Mesenchymal stem cell (in vitro differentiated cells and primary cell): Measurements from ENCODE around the gene PHC2.

ENCODE experiments used
- DNase-seq: peaks from one replicate; pipeline ENCODE4 v3.0.0-alpha.2; 2013
- H2AFZ ChIP-seq: one replicate; pipeline ENCODE4 v1.6.1; 2013; ENCODE audit warnings: low read depth, mild to moderate bottlenecking, control low read depth, inconsistent platforms, low read length, moderate library complexity
- H2AK5ac ChIP-seq: 2 replicates; pipeline ENCODE4 v1.6.1; 2013; ENCODE audit warnings: low read length, moderate library complexity, mild to moderate bottlenecking, inconsistent platforms; ENCODE audit not compliant: severe bottlenecking
- H2BK120ac ChIP-seq: one replicate; pipeline ENCODE4 v1.6.1; 2013; ENCODE audit warnings: low read depth, mild to moderate bottlenecking, inconsistent platforms, low read length, moderate library complexity
- H2BK12ac ChIP-seq, 2 experiments: one replicate each; pipeline ENCODE4 v1.6.1; 2013; ENCODE audit warnings: inconsistent platforms in 2 of 2, low read length in 2 of 2, mild to moderate bottlenecking in 2 of 2, moderate library complexity in 2 of 2, control low read depth in 1 of 2
- H2BK15ac ChIP-seq: one replicate; pipeline ENCODE4 v1.6.1; 2013; ENCODE audit warnings: mild to moderate bottlenecking, low read depth, inconsistent platforms; ENCODE audit not compliant: poor library complexity, severe bottlenecking
- H2BK5ac ChIP-seq: 2 replicates; pipeline ENCODE4 v1.6.1; 2013; ENCODE audit warnings: low read depth, mild to moderate bottlenecking, low read length, control low read depth, inconsistent platforms; ENCODE audit not compliant: poor library complexity, severe bottlenecking
- H3K14ac ChIP-seq, 2 experiments: one replicate each; pipeline ENCODE4 v1.6.1; 2013; ENCODE audit warnings: inconsistent platforms in 2 of 2, low read length in 2 of 2, control low read depth in 1 of 2, mild to moderate bottlenecking in 1 of 2, moderate library complexity in 1 of 2
- H3K18ac ChIP-seq, 2 experiments: one replicate each; pipeline ENCODE4 v1.6.1; 2013; ENCODE audit warnings: inconsistent platforms in 2 of 2, low read length in 2 of 2, control low read depth in 1 of 2, low read depth in 1 of 2, mild to moderate bottlenecking in 1 of 2
- H3K23ac ChIP-seq, 2 experiments: one replicate each; pipeline ENCODE4 v1.6.1; 2013; ENCODE audit warnings: inconsistent platforms in 2 of 2, low read length in 2 of 2, mild to moderate bottlenecking in 2 of 2, moderate library complexity in 2 of 2, control low read depth in 1 of 2
- H3K27ac ChIP-seq: 2 replicates; pipeline ENCODE4 v1.5.1; 2013; ENCODE audit warnings: mild to moderate bottlenecking, moderate library complexity, low read length, control low read depth, inconsistent platforms; ENCODE audit not compliant: poor library complexity, severe bottlenecking
- H3K27me3 ChIP-seq, 2 experiments: 2 replicates each; pipeline versions ENCODE4 v1.6.1 to v1.7.0; 2013; ENCODE audit warnings: low read length in 2 of 2, mild to moderate bottlenecking in 2 of 2, moderate library complexity in 2 of 2, control low read depth in 1 of 2, inconsistent platforms in 1 of 2; ENCODE audit not compliant: control insufficient read depth in 1 of 2, insufficient read depth in 1 of 2
- H3K36me3 ChIP-seq, 2 experiments: 2 replicates each; pipeline versions ENCODE4 v1.6.1 to v1.7.0; 2013; ENCODE audit warnings: low read length in 2 of 2, control low read depth in 1 of 2, inconsistent platforms in 1 of 2, low read depth in 1 of 2, mild to moderate bottlenecking in 1 of 2; ENCODE audit not compliant: insufficient read depth in 2 of 2, control insufficient read depth in 1 of 2
- H3K4ac ChIP-seq, 2 experiments: one replicate each; pipeline ENCODE4 v1.6.1; 2013; ENCODE audit warnings: inconsistent platforms in 2 of 2, low read length in 2 of 2, mild to moderate bottlenecking in 2 of 2, moderate library complexity in 2 of 2, control low read depth in 1 of 2, low read depth in 1 of 2
- H3K4me1 ChIP-seq: 2 replicates; pipeline ENCODE4 v1.6.1; 2013; ENCODE audit warnings: low read depth, low read length, control low read depth; ENCODE audit not compliant: control insufficient read depth, insufficient read depth
- H3K4me2 ChIP-seq: 2 replicates; pipeline ENCODE4 v1.6.1; 2013; ENCODE audit warnings: low read length, mild to moderate bottlenecking, inconsistent platforms; ENCODE audit not compliant: poor library complexity, severe bottlenecking
- H3K4me3 ChIP-seq, 2 experiments: 2 replicates each; pipeline versions ENCODE4 v1.5.1 to v1.7.0; 2013; ENCODE audit warnings: low read length in 2 of 2, mild to moderate bottlenecking in 2 of 2, control low read depth in 1 of 2, low read depth in 1 of 2; ENCODE audit not compliant: insufficient read depth in 1 of 2
- H3K79me1 ChIP-seq: replicated peaks from 2 replicates; pipeline ENCODE4 v1.6.1; 2013; ENCODE audit warnings: mild to moderate bottlenecking, control low read depth, low read length, inconsistent platforms; ENCODE audit not compliant: poor library complexity, severe bottlenecking
- H3K9ac ChIP-seq: 2 replicates; pipeline ENCODE4 v1.7.0; 2013; ENCODE audit warnings: mild to moderate bottlenecking, low read length, moderate library complexity
- H3K9me3 ChIP-seq: 2 replicates; pipeline ENCODE4 v1.7.0; 2013; ENCODE audit warnings: mild to moderate bottlenecking, low read length; ENCODE audit not compliant: control insufficient read depth
- H4K8ac ChIP-seq: one replicate; pipeline ENCODE4 v1.6.1; 2013; ENCODE audit warnings: inconsistent platforms, mild to moderate bottlenecking, low read length, moderate library complexity
- H4K91ac ChIP-seq: one replicate; pipeline ENCODE4 v1.6.1; 2013; ENCODE audit warnings: mild to moderate bottlenecking, low read length, inconsistent platforms
- WGBS: methylation state at CpG from one replicate; pipeline ENCODE4 v1.1.7; 2013; ENCODE audit warnings: mixed read lengths; 5-methylcytosine and 5-hydroxymethylcytosine counted together

PHC2 gene

GRCh38 chr1:33368431-33368830 is 62.5 kb downstream of the PHC2 start:
- no peak overlapping the region for H2AK5ac ChIP-seq
- H3K4me2 ChIP-seq = no peak overlapping the region
- H3K36me3 ChIP-seq = peaks cover 65 to 89% of the 10 kb centered on the region in 2 experiments
- H3K27me3 ChIP-seq = no peaks in the 10 kb centered on the region
- no peak overlapping the region for H3K23ac ChIP-seq
- H2BK5ac ChIP-seq = no peak overlapping the region
- no peak overlapping the region for H3K4me3 ChIP-seq
- H2BK15ac ChIP-seq = no peak overlapping the region
- H2AFZ ChIP-seq = no peak overlapping the region
- 90% methylated on average over 15 of the region's 15 CpGs for WGBS
- no peak for DNase-seq
- H3K4me1 ChIP-seq = peaks cover 41% of the 10 kb centered on the region
- no peaks in the 10 kb centered on the region for H3K9me3 ChIP-seq
- no peak overlapping the region for H3K14ac ChIP-seq
- no peak overlapping the region for H3K9ac ChIP-seq
- no peak overlapping the region for H3K18ac ChIP-seq
- no peak overlapping the region for H3K27ac ChIP-seq
- H2BK120ac ChIP-seq = peak overlapping the region; percentile 36
- peaks cover 16% of the 10 kb centered on the region for H3K79me1 ChIP-seq
- peak overlapping the region; percentile 59 to 89 for H2BK12ac ChIP-seq
- peak overlapping the region; percentile 53 for H4K8ac ChIP-seq
- peak overlapping the region in 1 of 2 experiments; percentile 68 for H3K4ac ChIP-seq
- H4K91ac ChIP-seq = no peak overlapping the region

- H2BK12ac ChIP-seq = peak overlapping the region; percentile 69 to 89
- H3K27ac ChIP-seq = no peak overlapping the region
- H3K9me3 ChIP-seq = no peaks in the 10 kb centered on the region
- H3K4me2 ChIP-seq = no peak overlapping the region
- no peak overlapping the region for H3K23ac ChIP-seq
- peaks cover 19% of the 10 kb centered on the region for H3K79me1 ChIP-seq
- H4K91ac ChIP-seq = peak overlapping the region; percentile 85
- H3K9ac ChIP-seq = peak overlapping the region; percentile 28
- peak overlapping the region; percentile 55 to 73 for H3K18ac ChIP-seq
- peak overlapping the region; percentile 57 to 68 for H3K4ac ChIP-seq
- peaks cover 62 to 92% of the 10 kb centered on the region in 2 experiments for H3K36me3 ChIP-seq
- no peak overlapping the region for H2AFZ ChIP-seq
- no peak overlapping the region for H2BK5ac ChIP-seq
- peak overlapping the region; percentile 32 for H4K8ac ChIP-seq
- peak overlapping the region; percentile 73 for H2BK120ac ChIP-seq
- H3K27me3 ChIP-seq = no peaks in the 10 kb centered on the region
- peak; percentile 82 for DNase-seq
- WGBS = 37% methylated on average over 23 of the region's 23 CpGs
- H3K14ac ChIP-seq = no peak overlapping the region
- peak overlapping the region; percentile 29 for H2AK5ac ChIP-seq
- peaks cover 43% of the 10 kb centered on the region for H3K4me1 ChIP-seq
- H2BK15ac ChIP-seq = peak overlapping the region; percentile 55
- no peak overlapping the region for H3K4me3 ChIP-seq
These were observed 63.1 kb downstream of the PHC2 start for GRCh38 chr1:33367485-33368405.

GRCh38 chr1:33366762-33367484 is 64.0 kb downstream of the PHC2 start:
- Histone ChIP-seq H3K27me3 (no peaks in the 10 kb centered on the region), H3K9ac (peak overlapping the region; percentile 56), H3K4me3 (no peak overlapping the region), H3K23ac (no peak overlapping the region), H3K4me2 (no peak overlapping the region), H3K27ac (no peak overlapping the region), H3K79me1 (peaks cover 14% of the 10 kb centered on the region), H3K18ac (peak overlapping the region; percentile 40 to 73), H3K4ac (peak overlapping the region in 1 of 2 experiments; percentile 85), H2BK12ac (peak overlapping the region; percentile 23 to 64), H3K9me3 (no peaks in the 10 kb centered on the region), H2AK5ac (peak overlapping the region; percentile 56), H2BK120ac (peak overlapping the region; percentile 36), H3K4me1 (peaks cover 45% of the 10 kb centered on the region), H3K14ac (peak overlapping the region in 1 of 2 experiments; percentile 2), H2AFZ (no peak overlapping the region), H2BK15ac (peak overlapping the region; percentile 29), H4K8ac (peak overlapping the region; percentile 27), H2BK5ac (no peak overlapping the region), H3K36me3 (peaks cover 54 to 92% of the 10 kb centered on the region in 2 experiments), H4K91ac (peak overlapping the region; percentile 85)
- 89% methylated on average over 14 of the region's 14 CpGs for WGBS
- no peak for DNase-seq

- Histone ChIP-seq H3K4ac (no peak overlapping the region), H3K9ac (peak overlapping the region; percentile 56), H3K27ac (peak overlapping the region; percentile 70), H2BK12ac (peak overlapping the region in 1 of 2 experiments; percentile 54), H3K23ac (no peak overlapping the region), H3K79me1 (peaks cover 18% of the 10 kb centered on the region), H3K4me2 (peak overlapping the region; percentile 6), H3K4me1 (peaks cover 45% of the 10 kb centered on the region), H3K4me3 (no peak overlapping the region), H3K27me3 (no peaks in the 10 kb centered on the region), H2BK120ac (peak overlapping the region; percentile 80), H4K8ac (no peak overlapping the region), H2AFZ (no peak overlapping the region), H3K14ac (no peak overlapping the region), H3K36me3 (peaks cover 45 to 89% of the 10 kb centered on the region in 2 experiments), H2BK5ac (no peak overlapping the region), H2AK5ac (peak overlapping the region; percentile 83), H2BK15ac (no peak overlapping the region), H3K18ac (peak overlapping the region; percentile 46 to 83), H3K9me3 (no peaks in the 10 kb centered on the region), H4K91ac (no peak overlapping the region)
- WGBS = 12% methylated on average over 8 of the region's 9 CpGs
- DNase-seq = peak; percentile 87
These were observed 65.3 kb downstream of the PHC2 start for GRCh38 chr1:33365560-33365997.
